HG02798 (cell line): Measurements from ENCODE around the gene MT1X.
"Not testable (repeated sequence)": the region's sequence is repeated elsewhere in the genome, so short reads cannot be mapped to it uniquely, and the experiment has no call there.

Experiments used
- ATAC-seq: cut with Tn5 transposase; IDR thresholded peaks from one replicate; pipeline ENCODE4 v1.9.1; 2021; ENCODE audit warnings: mild to moderate bottlenecking; ENCODE audit not compliant: unreplicated experiment, poor library complexity

Gene MT1X

GRCh38 chr16:56652600-56652999 is 29.7 kb upstream of the MT1X start:
- no peak for ATAC-seq

- ATAC-seq: no peak
Observed at GRCh38 chr16:56653218-56653617, 29.1 kb upstream of the MT1X start.

- peak; percentile 38 for ATAC-seq
Observed at GRCh38 chr16:56657555-56658326, 24.5 kb upstream of the MT1X start, which contains the start of gene MT1F. MT1F (plus strand) TSS chr16:56657959; CDS start chr16:56658059, 100 bp downstream.

- no peak for ATAC-seq
Observed at GRCh38 chr16:56658327-56658875, 23.9 kb upstream of the MT1X start.

GRCh38 chr16:56662357-56663354 is 19.6 kb upstream of the MT1X start:
- no peak for ATAC-seq

GRCh38 chr16:56664506-56664905 is 17.8 kb upstream of the MT1X start:
- no peak for ATAC-seq

- ATAC-seq: not testable (repeated sequence)
Observed at GRCh38 chr16:56665286-56666261, 16.7 kb upstream of the MT1X start.

- no peak for ATAC-seq
Observed at GRCh38 chr16:56667581-56668571, 14.4 kb upstream of the MT1X start, which contains the start of gene MT1G. MT1G (minus strand) TSS chr16:56668065; CDS start chr16:56667993, 72 bp downstream.

- no peak for ATAC-seq
Observed at GRCh38 chr16:56669005-56669839, 13.0 kb upstream of the MT1X start, which contains the start of gene MT1H. MT1H (plus strand) TSS chr16:56669814; CDS start chr16:56669885, 71 bp downstream.

GRCh38 chr16:56669840-56670619 is 12.2 kb upstream of the MT1X start:
- no peak for ATAC-seq

- no peak for ATAC-seq
Observed at GRCh38 chr16:56670620-56670934, 11.7 kb upstream of the MT1X start.

- not testable (repeated sequence) for ATAC-seq
Observed at GRCh38 chr16:56671691-56672090, 10.6 kb upstream of the MT1X start.

GRCh38 chr16:56672171-56672570 is 10.1 kb upstream of the MT1X start:
- not testable (repeated sequence) for ATAC-seq

GRCh38 chr16:56672761-56673536 is 9.3 kb upstream of the MT1X start:
- ATAC-seq: no peak

- no peak for ATAC-seq
Observed at GRCh38 chr16:56673921-56674320, 8.3 kb upstream of the MT1X start.

- ATAC-seq: not testable (repeated sequence)
Observed at GRCh38 chr16:56674570-56674969, 7.7 kb upstream of the MT1X start.
